ENCODE measurements around the gene DSCAML1. TPM values are rescaled to one million over a fixed set of nuclear protein-coding genes. Genes with fewer than 3 reads are reported as not detected.

The DSCAML1 gene
- total and polyA plus RNA-seq, 4 experiments from 2014 or later, result 1.00 to 1.0 TPM; not detected in 2

GRCh38 chr11:117482881-117483280, 314.1 kb downstream of the DSCAML1 start:
- intact Hi-C loops (cut with micrococcal nuclease), result no loop called here
- peaks cover 2 to 13% of the 10 kb centered on the region in 2 donors for H3K27me3 Mint-ChIP-seq
- no peaks in the 10 kb centered on the region for H3K36me3 ChIP-seq (ENCODE audit: insufficient read depth, low read length)

GRCh38 chr11:117481885-117482284, 315.1 kb downstream of the DSCAML1 start:
- no peak overlapping the region for H3K27ac ChIP-seq (ENCODE audit: low read depth, low read length)
- DNase-seq, result no peak
- Mint-ChIP-seq H3K4me1 (peaks cover 0 to 4% (median 2%) of the 10 kb centered on the region in 4 donors), H3K9me3 (no peaks in the 10 kb centered on the region), H3K4me3 (no peak overlapping the region), H3K27ac (no peak overlapping the region), H3K36me3 (no peaks in the 10 kb centered on the region), H3K27me3 (peaks cover 2 to 13% of the 10 kb centered on the region in 2 donors)
- intact Hi-C loops (cut with micrococcal nuclease), result no loop called here
- ChIA-PET POLR2A (ENCODE audit: partially characterized antibody) (no interaction called here), CTCF (ENCODE audit: partially characterized antibody) (no interaction called here)
- no peaks in the 10 kb centered on the region for H3K4me1 ChIP-seq (ENCODE audit: insufficient read depth, low read length)
- H3K36me3 ChIP-seq (ENCODE audit: insufficient read depth, low read length), result no peaks in the 10 kb centered on the region
- no peaks in the 10 kb centered on the region for H3K9me3 ChIP-seq (ENCODE audit: control insufficient read depth in 1 of 2, low read length in 2 of 2)
- H3K4me3 ChIP-seq (ENCODE audit: low read length in 2 of 2), result no peak overlapping the region
- H3K27me3 ChIP-seq (ENCODE audit: insufficient read depth, low read length), result no peaks in the 10 kb centered on the region

More at GRCh38 chr11:117482881-117483280, 314.1 kb downstream of the DSCAML1 start:
- no peak overlapping the region for H3K27ac ChIP-seq (ENCODE audit: low read depth, low read length)
- CTCF ChIA-PET (ENCODE audit: partially characterized antibody), result interaction anchor here (1.1 kb wide), 1 partner anchor 56 kb away, joined by 3 read pairs; no protein-coding TSS in a partner anchor
- no peak for DNase-seq
- H3K4me1 Mint-ChIP-seq, result peaks cover 0 to 4% (median 0%) of the 10 kb centered on the region in 4 donors
- H3K9me3 ChIP-seq (ENCODE audit: control insufficient read depth in 1 of 2, low read length in 2 of 2), result no peaks in the 10 kb centered on the region
- H3K27ac Mint-ChIP-seq, result no peak overlapping the region
- H3K9me3 Mint-ChIP-seq, result no peaks in the 10 kb centered on the region
- no peaks in the 10 kb centered on the region for H3K4me1 ChIP-seq (ENCODE audit: insufficient read depth, low read length)
- H3K36me3 Mint-ChIP-seq, result no peaks in the 10 kb centered on the region
- H3K4me3 ChIP-seq (ENCODE audit: low read length in 2 of 2), result no peak overlapping the region
- no peaks in the 10 kb centered on the region for H3K27me3 ChIP-seq (ENCODE audit: insufficient read depth, low read length)
- POLR2A ChIA-PET (ENCODE audit: partially characterized antibody), result no interaction called here
- H3K4me3 Mint-ChIP-seq, result no peak overlapping the region

GRCh38 chr11:117481036-117481435, 316.0 kb downstream of the DSCAML1 start:
- Mint-ChIP-seq H3K27ac (no peak overlapping the region), H3K4me1 (peaks cover 0 to 4% (median 2%) of the 10 kb centered on the region in 4 donors), H3K9me3 (no peaks in the 10 kb centered on the region), H3K27me3 (peaks cover 4 to 16% of the 10 kb centered on the region in 2 donors), H3K4me3 (no peak overlapping the region), H3K36me3 (no peaks in the 10 kb centered on the region)
- DNase-seq, result no peak
- H3K27me3 ChIP-seq (ENCODE audit: insufficient read depth, low read length), result no peaks in the 10 kb centered on the region
- H3K27ac ChIP-seq (ENCODE audit: low read depth, low read length), result no peak overlapping the region
- no peaks in the 10 kb centered on the region for H3K36me3 ChIP-seq (ENCODE audit: insufficient read depth, low read length)
- ChIA-PET POLR2A (ENCODE audit: partially characterized antibody) (no interaction called here), CTCF (ENCODE audit: partially characterized antibody) (no interaction called here)
- no peaks in the 10 kb centered on the region for H3K9me3 ChIP-seq (ENCODE audit: control insufficient read depth in 1 of 2, low read length in 2 of 2)
- no peak overlapping the region for H3K4me3 ChIP-seq (ENCODE audit: low read length in 2 of 2)
- intact Hi-C loops (cut with micrococcal nuclease), result no loop called here
- no peaks in the 10 kb centered on the region for H3K4me1 ChIP-seq (ENCODE audit: insufficient read depth, low read length)

- ChIA-PET CTCF (ENCODE audit: partially characterized antibody) (no interaction called here), POLR2A (ENCODE audit: partially characterized antibody) (no interaction called here)
- intact Hi-C loops (cut with micrococcal nuclease), result no loop called here
- Mint-ChIP-seq H3K27ac (no peak overlapping the region), H3K36me3 (no peaks in the 10 kb centered on the region), H3K27me3 (peaks cover 4 to 16% of the 10 kb centered on the region in 2 donors), H3K4me1 (peaks cover 0 to 4% (median 2%) of the 10 kb centered on the region in 4 donors), H3K9me3 (no peaks in the 10 kb centered on the region), H3K4me3 (no peak overlapping the region)
- H3K4me3 ChIP-seq (ENCODE audit: low read length in 2 of 2), result no peak overlapping the region
- H3K9me3 ChIP-seq (ENCODE audit: control insufficient read depth in 1 of 2, low read length in 2 of 2), result no peaks in the 10 kb centered on the region
- no peaks in the 10 kb centered on the region for H3K27me3 ChIP-seq (ENCODE audit: insufficient read depth, low read length)
- no peak for DNase-seq
- H3K36me3 ChIP-seq (ENCODE audit: insufficient read depth, low read length), result no peaks in the 10 kb centered on the region
- H3K4me1 ChIP-seq (ENCODE audit: insufficient read depth, low read length), result no peaks in the 10 kb centered on the region
- no peak overlapping the region for H3K27ac ChIP-seq (ENCODE audit: low read depth, low read length)
Observed at GRCh38 chr11:117480221-117480620, 316.8 kb downstream of the DSCAML1 start.

- no peaks in the 10 kb centered on the region for H3K9me3 Mint-ChIP-seq
- Histone ChIP-seq H3K4me3 (ENCODE audit: low read length in 2 of 2) (no peak overlapping the region), H3K27ac (ENCODE audit: low read depth, low read length) (no peak overlapping the region), H3K4me1 (ENCODE audit: insufficient read depth, low read length) (no peaks in the 10 kb centered on the region), H3K9me3 (ENCODE audit: control insufficient read depth in 1 of 2, low read length in 2 of 2) (no peaks in the 10 kb centered on the region), H3K27me3 (ENCODE audit: insufficient read depth, low read length) (no peaks in the 10 kb centered on the region), H3K36me3 (ENCODE audit: insufficient read depth, low read length) (no peaks in the 10 kb centered on the region)
- H3K27ac Mint-ChIP-seq, result no peak overlapping the region
- CTCF ChIA-PET (ENCODE audit: partially characterized antibody), result no interaction called here
- no peak overlapping the region for H3K4me3 Mint-ChIP-seq
- H3K4me1 Mint-ChIP-seq, result peaks cover 0 to 4% (median 2%) of the 10 kb centered on the region in 4 donors
- peaks cover 7 to 18% of the 10 kb centered on the region in 2 donors for H3K27me3 Mint-ChIP-seq
- H3K36me3 Mint-ChIP-seq, result no peaks in the 10 kb centered on the region
- POLR2A ChIA-PET (ENCODE audit: partially characterized antibody), result no interaction called here
- DNase-seq, result no peak
- intact Hi-C loops (cut with micrococcal nuclease), result no loop called here
Observed at GRCh38 chr11:117479372-117479771, 317.6 kb downstream of the DSCAML1 start.

GRCh38 chr11:117478926-117479325, 318.1 kb downstream of the DSCAML1 start:
- H3K27me3 Mint-ChIP-seq, result peaks cover 7 to 18% of the 10 kb centered on the region in 2 donors
- intact Hi-C loops (cut with micrococcal nuclease), result no loop called here
- DNase-seq, result no peak
- Histone ChIP-seq H3K9me3 (ENCODE audit: control insufficient read depth in 1 of 2, low read length in 2 of 2) (no peaks in the 10 kb centered on the region), H3K36me3 (ENCODE audit: insufficient read depth, low read length) (no peaks in the 10 kb centered on the region), H3K4me3 (ENCODE audit: low read length in 2 of 2) (no peak overlapping the region), H3K27me3 (ENCODE audit: insufficient read depth, low read length) (no peaks in the 10 kb centered on the region), H3K4me1 (ENCODE audit: insufficient read depth, low read length) (no peaks in the 10 kb centered on the region), H3K27ac (ENCODE audit: low read depth, low read length) (no peak overlapping the region)
- POLR2A ChIA-PET (ENCODE audit: partially characterized antibody), result no interaction called here
- no peak overlapping the region for H3K4me3 Mint-ChIP-seq
- H3K4me1 Mint-ChIP-seq, result peaks cover 0 to 4% (median 2%) of the 10 kb centered on the region in 4 donors
- no peaks in the 10 kb centered on the region for H3K9me3 Mint-ChIP-seq
- H3K36me3 Mint-ChIP-seq, result no peaks in the 10 kb centered on the region
- peak overlapping the region in 1 of 7 donors; percentile 23 for H3K27ac Mint-ChIP-seq
- CTCF ChIA-PET (ENCODE audit: partially characterized antibody), result no interaction called here

GRCh38 chr11:117478126-117478860, 318.7 kb downstream of the DSCAML1 start:
- Histone ChIP-seq H3K4me1 (ENCODE audit: insufficient read depth, low read length) (no peaks in the 10 kb centered on the region), H3K27me3 (ENCODE audit: insufficient read depth, low read length) (no peaks in the 10 kb centered on the region), H3K4me3 (ENCODE audit: low read length in 2 of 2) (no peak overlapping the region), H3K27ac (ENCODE audit: low read depth, low read length) (no peak overlapping the region), H3K9me3 (ENCODE audit: control insufficient read depth in 1 of 2, low read length in 2 of 2) (no peaks in the 10 kb centered on the region), H3K36me3 (ENCODE audit: insufficient read depth, low read length) (no peaks in the 10 kb centered on the region)
- peak overlapping the region in 1 of 7 donors; percentile 23 for H3K27ac Mint-ChIP-seq
- ChIA-PET POLR2A (ENCODE audit: partially characterized antibody) (no interaction called here), CTCF (ENCODE audit: partially characterized antibody) (no interaction called here)
- no peaks in the 10 kb centered on the region for H3K9me3 Mint-ChIP-seq
- peaks cover 7 to 16% of the 10 kb centered on the region in 2 donors for H3K27me3 Mint-ChIP-seq
- DNase-seq, result no peak
- H3K4me3 Mint-ChIP-seq, result no peak overlapping the region
- peaks cover 0 to 4% (median 2%) of the 10 kb centered on the region in 4 donors for H3K4me1 Mint-ChIP-seq
- no peaks in the 10 kb centered on the region for H3K36me3 Mint-ChIP-seq
- intact Hi-C loops (cut with micrococcal nuclease), result no loop called here
